Stimulated activated naive B cell treated with anti-CD40 and anti-IgM and Interleukin-4, amounts not matched to agents 10 μg/mL and 1 μg/mL and 100 μg/mL, for 72 hours (primary cell): Measurements from ENCODE around the gene TCF4.

Experiments
- ATAC-seq, 2 donors: fragments of 150-1000 bp; cut with Tn5 transposase; replicated peaks; 2 replicates each; pipeline ENCODE4 v1.10.0; 2021; ENCODE audit warnings: moderate library complexity in 1 of 2
- DNase-seq: peaks from one replicate; pipeline ENCODE4 v3.0.0; 2021
- H3K27ac Mint-ChIP-seq: one replicate; pipeline ENCODE4 v1.8.0; 2022; ENCODE audit warnings: mild to moderate bottlenecking, mixed read lengths
- H3K27me3 Mint-ChIP-seq, 2 donors: one replicate each; pipeline ENCODE4 v1.8.0; 2022; ENCODE audit warnings: mixed read lengths in 2 of 2
- H3K36me3 Mint-ChIP-seq, 2 donors: one replicate each; pipeline ENCODE4 v1.8.0; 2022; ENCODE audit warnings: mixed read lengths in 2 of 2, mild to moderate bottlenecking in 1 of 2
- H3K4me1 Mint-ChIP-seq, 2 donors: one replicate each; pipeline ENCODE4 v1.8.0; 2022; ENCODE audit warnings: mixed read lengths in 2 of 2, mild to moderate bottlenecking in 1 of 2
- H3K4me3 Mint-ChIP-seq, 2 donors: one replicate each; pipeline ENCODE4 v1.8.0; 2022; ENCODE audit warnings: mild to moderate bottlenecking in 2 of 2, mixed read lengths in 2 of 2, moderate library complexity in 1 of 2
- H3K9me3 Mint-ChIP-seq, 2 donors: one replicate each; pipeline ENCODE4 v1.8.0; 2022; ENCODE audit warnings: mixed read lengths in 2 of 2, mild to moderate bottlenecking in 1 of 2

The TCF4 gene

GRCh38 chr18:55576001-55576400 lies 12.0 kb downstream of the TCF4 start:
- no peaks in the 10 kb centered on the region for H3K27me3 Mint-ChIP-seq
- peak in 1 of 2 donors; percentile 33 for ATAC-seq
- no peaks in the 10 kb centered on the region for H3K9me3 Mint-ChIP-seq
- no peak for DNase-seq
- H3K27ac Mint-ChIP-seq, result no peak overlapping the region
- H3K4me3 Mint-ChIP-seq, result no peak overlapping the region
- H3K4me1 Mint-ChIP-seq, result peaks cover 20 to 36% of the 10 kb centered on the region in 2 donors
- peaks cover 2 to 9% of the 10 kb centered on the region in 2 donors for H3K36me3 Mint-ChIP-seq

GRCh38 chr18:55575066-55575465 lies 12.9 kb downstream of the TCF4 start:
- peaks cover 19 to 45% of the 10 kb centered on the region in 2 donors for H3K4me1 Mint-ChIP-seq
- H3K4me3 Mint-ChIP-seq, result no peak overlapping the region
- no peak for ATAC-seq
- H3K36me3 Mint-ChIP-seq, result peaks cover 4 to 9% of the 10 kb centered on the region in 2 donors
- DNase-seq, result no peak
- H3K27me3 Mint-ChIP-seq, result no peaks in the 10 kb centered on the region
- no peak overlapping the region for H3K27ac Mint-ChIP-seq
- H3K9me3 Mint-ChIP-seq, result no peaks in the 10 kb centered on the region

- Mint-ChIP-seq H3K9me3 (no peaks in the 10 kb centered on the region), H3K4me1 (peaks cover 19 to 46% of the 10 kb centered on the region in 2 donors), H3K36me3 (peaks cover 4 to 9% of the 10 kb centered on the region in 2 donors), H3K27ac (no peak overlapping the region), H3K4me3 (no peak overlapping the region), H3K27me3 (no peaks in the 10 kb centered on the region)
- ATAC-seq (no peak), DNase-seq (no peak)
Measured at GRCh38 chr18:55573386-55573785, 14.6 kb downstream of the TCF4 start.

GRCh38 chr18:55570966-55571365 lies 17.0 kb downstream of the TCF4 start:
- H3K4me3 Mint-ChIP-seq, result no peak overlapping the region
- peaks cover 0 to 2% of the 10 kb centered on the region in 2 donors for H3K9me3 Mint-ChIP-seq
- H3K27ac Mint-ChIP-seq, result no peak overlapping the region
- H3K27me3 Mint-ChIP-seq, result no peaks in the 10 kb centered on the region
- no peak for ATAC-seq
- H3K4me1 Mint-ChIP-seq, result peaks cover 12 to 38% of the 10 kb centered on the region in 2 donors
- peaks cover 9 to 12% of the 10 kb centered on the region in 2 donors for H3K36me3 Mint-ChIP-seq
- DNase-seq, result no peak

GRCh38 chr18:55566456-55566935 lies 21.5 kb downstream of the TCF4 start:
- DNase-seq, result no peak
- ATAC-seq, result no peak
- H3K9me3 Mint-ChIP-seq, result peaks cover 0 to 6% of the 10 kb centered on the region in 2 donors
- H3K4me1 Mint-ChIP-seq, result peaks cover 8 to 32% of the 10 kb centered on the region in 2 donors
- H3K27me3 Mint-ChIP-seq, result no peaks in the 10 kb centered on the region
- no peak overlapping the region for H3K4me3 Mint-ChIP-seq
- no peak overlapping the region for H3K27ac Mint-ChIP-seq
- H3K36me3 Mint-ChIP-seq, result peaks cover 10 to 11% of the 10 kb centered on the region in 2 donors

GRCh38 chr18:55559739-55560138 lies 28.3 kb downstream of the TCF4 start:
- H3K9me3 Mint-ChIP-seq, result peaks cover 0 to 4% of the 10 kb centered on the region in 2 donors
- no peaks in the 10 kb centered on the region for H3K27me3 Mint-ChIP-seq
- no peak overlapping the region for H3K4me3 Mint-ChIP-seq
- ATAC-seq (no peak), DNase-seq (no peak)
- peaks cover 7 to 11% of the 10 kb centered on the region in 2 donors for H3K36me3 Mint-ChIP-seq
- H3K27ac Mint-ChIP-seq, result no peak overlapping the region
- H3K4me1 Mint-ChIP-seq, result peaks cover 4 to 12% of the 10 kb centered on the region in 2 donors

- H3K9me3 Mint-ChIP-seq, result no peaks in the 10 kb centered on the region
- H3K27ac Mint-ChIP-seq, result no peak overlapping the region
- DNase-seq, result no peak
- no peaks in the 10 kb centered on the region for H3K27me3 Mint-ChIP-seq
- no peak overlapping the region for H3K4me3 Mint-ChIP-seq
- H3K4me1 Mint-ChIP-seq, result peaks cover 7 to 8% of the 10 kb centered on the region in 2 donors
- peaks cover 2 to 4% of the 10 kb centered on the region in 2 donors for H3K36me3 Mint-ChIP-seq
- no peak for ATAC-seq
Measured at GRCh38 chr18:55557211-55557610, 30.8 kb downstream of the TCF4 start.

GRCh38 chr18:55555395-55556027 lies 32.5 kb downstream of the TCF4 start:
- no peak overlapping the region for H3K27ac Mint-ChIP-seq
- H3K36me3 Mint-ChIP-seq, result peaks cover 13 to 16% of the 10 kb centered on the region in 2 donors
- H3K27me3 Mint-ChIP-seq, result no peaks in the 10 kb centered on the region
- peaks cover 7 to 9% of the 10 kb centered on the region in 2 donors for H3K4me1 Mint-ChIP-seq
- H3K4me3 Mint-ChIP-seq, result no peak overlapping the region
- no peak for ATAC-seq
- no peak for DNase-seq
- no peaks in the 10 kb centered on the region for H3K9me3 Mint-ChIP-seq

GRCh38 chr18:55552526-55553189 lies 35.3 kb downstream of the TCF4 start:
- Mint-ChIP-seq H3K4me3 (peak overlapping the region; percentile 16 to 39), H3K27ac (peak overlapping the region; percentile 42), H3K36me3 (peaks cover 13 to 16% of the 10 kb centered on the region in 2 donors), H3K27me3 (no peaks in the 10 kb centered on the region), H3K4me1 (peaks cover 7 to 9% of the 10 kb centered on the region in 2 donors), H3K9me3 (no peaks in the 10 kb centered on the region)
- ATAC-seq, result peak; percentile 60 to 78
- peak; percentile 16 for DNase-seq

- Mint-ChIP-seq H3K4me3 (no peak overlapping the region), H3K36me3 (peaks cover 11 to 12% of the 10 kb centered on the region in 2 donors), H3K27ac (no peak overlapping the region), H3K4me1 (peaks cover 5 to 9% of the 10 kb centered on the region in 2 donors), H3K27me3 (no peaks in the 10 kb centered on the region), H3K9me3 (no peaks in the 10 kb centered on the region)
- no peak for DNase-seq
- no peak for ATAC-seq
Measured at GRCh38 chr18:55551227-55551626, 36.8 kb downstream of the TCF4 start.

GRCh38 chr18:55550471-55550870 lies 37.5 kb downstream of the TCF4 start:
- H3K9me3 Mint-ChIP-seq, result no peaks in the 10 kb centered on the region
- peaks cover 5 to 9% of the 10 kb centered on the region in 2 donors for H3K4me1 Mint-ChIP-seq
- no peak overlapping the region for H3K4me3 Mint-ChIP-seq
- DNase-seq (no peak), ATAC-seq (no peak)
- H3K27me3 Mint-ChIP-seq, result no peaks in the 10 kb centered on the region
- H3K36me3 Mint-ChIP-seq, result peaks cover 11 to 12% of the 10 kb centered on the region in 2 donors
- H3K27ac Mint-ChIP-seq, result no peak overlapping the region

- H3K4me3 Mint-ChIP-seq, result no peak overlapping the region
- DNase-seq (no peak), ATAC-seq (no peak)
- peaks cover 11 to 12% of the 10 kb centered on the region in 2 donors for H3K36me3 Mint-ChIP-seq
- H3K9me3 Mint-ChIP-seq, result no peaks in the 10 kb centered on the region
- H3K4me1 Mint-ChIP-seq, result peaks cover 5 to 9% of the 10 kb centered on the region in 2 donors
- no peaks in the 10 kb centered on the region for H3K27me3 Mint-ChIP-seq
- no peak overlapping the region for H3K27ac Mint-ChIP-seq
Measured at GRCh38 chr18:55549474-55550104, 38.4 kb downstream of the TCF4 start.

GRCh38 chr18:55547705-55548056 lies 40.3 kb downstream of the TCF4 start:
- no peak for DNase-seq
- H3K9me3 Mint-ChIP-seq, result no peaks in the 10 kb centered on the region
- H3K4me1 Mint-ChIP-seq, result peaks cover under 1 to 6% of the 10 kb centered on the region in 2 donors
- H3K27me3 Mint-ChIP-seq, result no peaks in the 10 kb centered on the region
- no peak for ATAC-seq
- no peak overlapping the region for H3K4me3 Mint-ChIP-seq
- peaks cover 11 to 12% of the 10 kb centered on the region in 2 donors for H3K36me3 Mint-ChIP-seq
- H3K27ac Mint-ChIP-seq, result no peak overlapping the region

- DNase-seq (no peak), ATAC-seq (no peak)
- H3K27me3 Mint-ChIP-seq, result no peaks in the 10 kb centered on the region
- H3K4me3 Mint-ChIP-seq, result no peak overlapping the region
- no peaks in the 10 kb centered on the region for H3K9me3 Mint-ChIP-seq
- peaks cover 11 to 12% of the 10 kb centered on the region in 2 donors for H3K36me3 Mint-ChIP-seq
- peak overlapping the region; percentile 37 for H3K27ac Mint-ChIP-seq
- H3K4me1 Mint-ChIP-seq, result peaks cover 0 to under 1% of the 10 kb centered on the region in 2 donors
Measured at GRCh38 chr18:55546851-55547704, 40.9 kb downstream of the TCF4 start.
